ENCODE results near the gene MAP3K7. TPM values are rescaled to one million over a fixed set of nuclear protein-coding genes. Genes with fewer than 3 reads are reported as not detected.

The MAP3K7 gene
- total RNA-seq, 1 experiment from 2014 or later = 17.1 TPM

GRCh38 chr6:90595854-90596253 lies 9.0 kb upstream of the MAP3K7 start:
- no peaks in the 10 kb centered on the region for H3K36me3 ChIP-seq (ENCODE audit: low read depth, low read length)
- no peaks in the 10 kb centered on the region for H3F3A ChIP-seq (ENCODE audit: low read length, unreplicated experiment)
- DNase-seq (no peak), ATAC-seq (no peak)
- no peaks in the 10 kb centered on the region for H4K20me1 ChIP-seq (ENCODE audit: low read length)
- no peaks in the 10 kb centered on the region for H3K79me2 ChIP-seq (ENCODE audit: low read length)
- H2AFZ ChIP-seq (ENCODE audit: low read length) = no peak overlapping the region
- no peak overlapping the region for H3K9ac ChIP-seq (ENCODE audit: low read length)
- H3K9me2 ChIP-seq (replicated peaks; ENCODE audit: low read length) = no peaks in the 10 kb centered on the region
- no peaks in the 10 kb centered on the region for H3K9me3 ChIP-seq (ENCODE audit: low read length)
- no TSS peak for BruUV-seq (replicated peaks)
- CTCF ChIA-PET = no interaction called here
- peaks cover 6% of the 10 kb centered on the region; the same call in 1 of the 2 replicates for H3K27me3 ChIP-seq (ENCODE audit: low read length)
- no peaks in the 10 kb centered on the region for H3K4me1 ChIP-seq (ENCODE audit: insufficient read depth, low read length)
- TF ChIP-seq, protein P1, sequence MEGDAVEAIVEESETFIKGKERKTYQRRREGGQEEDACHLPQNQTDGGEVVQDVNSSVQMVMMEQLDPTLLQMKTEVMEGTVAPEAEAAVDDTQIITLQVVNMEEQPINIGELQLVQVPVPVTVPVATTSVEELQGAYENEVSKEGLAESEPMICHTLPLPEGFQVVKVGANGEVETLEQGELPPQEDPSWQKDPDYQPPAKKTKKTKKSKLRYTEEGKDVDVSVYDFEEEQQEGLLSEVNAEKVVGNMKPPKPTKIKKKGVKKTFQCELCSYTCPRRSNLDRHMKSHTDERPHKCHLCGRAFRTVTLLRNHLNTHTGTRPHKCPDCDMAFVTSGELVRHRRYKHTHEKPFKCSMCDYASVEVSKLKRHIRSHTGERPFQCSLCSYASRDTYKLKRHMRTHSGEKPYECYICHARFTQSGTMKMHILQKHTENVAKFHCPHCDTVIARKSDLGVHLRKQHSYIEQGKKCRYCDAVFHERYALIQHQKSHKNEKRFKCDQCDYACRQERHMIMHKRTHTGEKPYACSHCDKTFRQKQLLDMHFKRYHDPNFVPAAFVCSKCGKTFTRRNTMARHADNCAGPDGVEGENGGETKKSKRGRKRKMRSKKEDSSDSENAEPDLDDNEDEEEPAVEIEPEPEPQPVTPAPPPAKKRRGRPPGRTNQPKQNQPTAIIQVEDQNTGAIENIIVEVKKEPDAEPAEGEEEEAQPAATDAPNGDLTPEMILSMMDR (conservative IDR thresholded peaks at IDR 0.05; ENCODE audit: low read depth, low read length) = no peak
- no peak for TF ChIP-seq EZH2 (IDR thresholded peaks at IDR 0.05; ENCODE audit: low read length, unreplicated experiment)
- no peak for TF ChIP-seq EZH2phosphoT487 (IDR thresholded peaks at IDR 0.05; ENCODE audit: borderline replicate concordance, low read length)
- H3K4me2 ChIP-seq (ENCODE audit: low read length) = no peak overlapping the region
- intact Hi-C loops (cut with micrococcal nuclease) = no loop called here
- POLR2A ChIA-PET (ENCODE audit: unreplicated experiment) = no interaction called here
- no peak overlapping the region for H3K4me3 ChIP-seq (ENCODE audit: low read length)
- H3K27ac ChIP-seq (ENCODE audit: low read length) = no peak overlapping the region

DNA sequence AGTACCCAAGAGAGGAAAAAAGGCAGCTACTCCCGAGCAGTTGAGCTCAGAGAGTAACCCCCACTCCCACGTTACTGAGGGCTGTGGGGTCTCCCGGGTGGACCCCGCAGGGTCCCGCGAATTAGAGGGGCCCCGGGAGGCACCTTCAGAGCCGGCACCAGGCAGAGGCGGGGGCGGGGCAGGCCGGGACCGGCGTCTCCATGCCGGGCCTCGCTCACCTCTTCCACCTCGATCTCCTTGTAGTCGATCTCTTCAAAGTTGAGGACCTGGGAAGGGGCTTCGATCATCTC lies 381 bp downstream of the MAP3K7 start:
- no peaks in the 10 kb centered on the region for H3K27me3 ChIP-seq (ENCODE audit: low read length)
- intact Hi-C loops (cut with micrococcal nuclease) = no loop called here
- peaks cover 54% of the 10 kb centered on the region for H3K79me2 ChIP-seq (ENCODE audit: low read length)
- no TSS peak for BruUV-seq (replicated peaks)
- POLR2A ChIA-PET (ENCODE audit: unreplicated experiment) = no interaction called here
- H3K27ac ChIP-seq (ENCODE audit: low read length) = peak overlapping the region; percentile 77
- H3K4me2 ChIP-seq (ENCODE audit: low read length) = peak overlapping the region; percentile 97
- H3K9ac ChIP-seq (ENCODE audit: low read length) = peak overlapping the region; percentile 96
- no peaks in the 10 kb centered on the region for H3K9me3 ChIP-seq (ENCODE audit: low read length)
- CTCF ChIA-PET = no interaction called here
- no peak for DNase-seq
- H3K36me3 ChIP-seq (ENCODE audit: low read depth, low read length) = no peaks in the 10 kb centered on the region
- no peak for TF ChIP-seq EZH2 (IDR thresholded peaks at IDR 0.05; ENCODE audit: low read length, unreplicated experiment)
- TF ChIP-seq EZH2phosphoT487 (IDR thresholded peaks at IDR 0.05; ENCODE audit: borderline replicate concordance, low read length) = no peak
- TF ChIP-seq, protein P1 (conservative IDR thresholded peaks at IDR 0.05; ENCODE audit: low read depth, low read length) = no peak
- H3K4me1 ChIP-seq (ENCODE audit: insufficient read depth, low read length) = peaks cover 24% of the 10 kb centered on the region
- peak; percentile 36 for ATAC-seq
- H3K4me3 ChIP-seq (ENCODE audit: low read length) = peak overlapping the region; percentile 98
- no peaks in the 10 kb centered on the region for H3F3A ChIP-seq (ENCODE audit: low read length, unreplicated experiment)
- H4K20me1 ChIP-seq (ENCODE audit: low read length) = peaks cover 23% of the 10 kb centered on the region
- no peaks in the 10 kb centered on the region for H3K9me2 ChIP-seq (replicated peaks; ENCODE audit: low read length)
- peak overlapping the region; percentile 97 for H2AFZ ChIP-seq (ENCODE audit: low read length)

GRCh38 chr6:90584636-90585255 lies 2.1 kb downstream of the MAP3K7 start:
- H3K36me3 ChIP-seq (ENCODE audit: low read depth, low read length) = no peaks in the 10 kb centered on the region
- peak overlapping the region; percentile 98 for H3K4me3 ChIP-seq (ENCODE audit: low read length)
- H3K9ac ChIP-seq (ENCODE audit: low read length) = peak overlapping the region; percentile 96; the same call in 1 of the 2 replicates
- BruUV-seq (replicated peaks) = no TSS peak
- no peaks in the 10 kb centered on the region for H3K9me2 ChIP-seq (replicated peaks; ENCODE audit: low read length)
- H2AFZ ChIP-seq (ENCODE audit: low read length) = no peak overlapping the region
- no peak for TF ChIP-seq EZH2phosphoT487 (IDR thresholded peaks at IDR 0.05; ENCODE audit: borderline replicate concordance, low read length)
- TF ChIP-seq, protein P1 (conservative IDR thresholded peaks at IDR 0.05; ENCODE audit: low read depth, low read length) = no peak
- TF ChIP-seq EZH2 (IDR thresholded peaks at IDR 0.05; ENCODE audit: low read length, unreplicated experiment) = no peak
- intact Hi-C loops (cut with micrococcal nuclease) = no loop called here
- no peaks in the 10 kb centered on the region for H3K27me3 ChIP-seq (ENCODE audit: low read length)
- no peak overlapping the region for H3K27ac ChIP-seq (ENCODE audit: low read length)
- ATAC-seq (no peak), DNase-seq (no peak)
- H3K4me2 ChIP-seq (ENCODE audit: low read length) = peak overlapping the region; percentile 96
- H3K9me3 ChIP-seq (ENCODE audit: low read length) = no peaks in the 10 kb centered on the region
- H4K20me1 ChIP-seq (ENCODE audit: low read length) = peaks cover 23% of the 10 kb centered on the region
- H3F3A ChIP-seq (ENCODE audit: low read length, unreplicated experiment) = no peaks in the 10 kb centered on the region
- H3K79me2 ChIP-seq (ENCODE audit: low read length) = peaks cover 71% of the 10 kb centered on the region
- peaks cover 24% of the 10 kb centered on the region for H3K4me1 ChIP-seq (ENCODE audit: insufficient read depth, low read length)
- CTCF ChIA-PET = no interaction called here
- POLR2A ChIA-PET (ENCODE audit: unreplicated experiment) = no interaction called here
